SK-N-SH (cell line): ENCODE results near the gene FOXP2. TPM values are rescaled to one million over a fixed set of nuclear protein-coding genes. Genes with fewer than 3 reads are reported as not detected.

Source experiments
- CTCF ChIA-PET: fragments of 300-600, 350-600 bp; formaldehyde crosslinking; extraction: SDS; loops from one replicate; lab custom pipeline; 2021; lab: Yijun Ruan, JAX
- POLR2A ChIA-PET: fragments of 350-600 bp; sonication (Branson Sonifier 250); formaldehyde crosslinking; extraction: SDS; loops from one replicate; lab custom pipeline; 2020; ENCODE audit warnings: antibody characterized with exemption, inconsistent platforms; lab: Yijun Ruan, JAX
- DNase-seq: peaks from one replicate; pipeline ENCODE4 v3.0.0; 2012
- H2AFZ ChIP-seq: fragments of 200-600 bp; sonication (generic); 2 replicates; pipeline ENCODE4 v1.8.1; 2016; ENCODE audit warnings: antibody characterized with exemption, mild to moderate bottlenecking, low read depth
- H3F3A ChIP-seq: fragments of 200-600 bp; sonication (generic); replicated peaks from 2 replicates; pipeline ENCODE3; 2016; ENCODE audit warnings: antibody characterized with exemption, mild to moderate bottlenecking; ENCODE audit not compliant: insufficient read depth
- H3K27ac ChIP-seq, 2 experiments: fragments of 200-500 bp in 1 of 2; fragments of 200-600 bp in 1 of 2; sonication (Bioruptor generic) in 1 of 2; sonication (generic), shearing (Covaris generic) in 1 of 2; 2 replicates each; pipeline versions ENCODE4 v1.5.1 to v1.6.1; 2014 to 2016; ENCODE audit warnings: low read depth in 2 of 2, inconsistent platforms in 1 of 2, low read length in 1 of 2, mild to moderate bottlenecking in 1 of 2, mixed read lengths in 1 of 2
- H3K27me3 ChIP-seq: fragments of 200-600 bp; sonication (generic), shearing (Covaris generic); 2 replicates; pipeline ENCODE4 v1.6.1; 2016; ENCODE audit warnings: mixed run types; ENCODE audit not compliant: insufficient read depth
- H3K36me3 ChIP-seq, 2 experiments: fragments of 200-500 bp in 1 of 2; fragments of 200-600 bp in 1 of 2; sonication (Bioruptor generic) in 1 of 2; sonication (generic) in 1 of 2; replicated peaks in 1 of 2; 2 replicates each; pipeline versions ENCODE3 to v1.5.1; 2014 to 2016; ENCODE audit warnings: low read length in 1 of 2, mild to moderate bottlenecking in 1 of 2; ENCODE audit not compliant: insufficient read depth in 2 of 2, control insufficient read depth in 1 of 2
- H3K4me1 ChIP-seq, 2 experiments: fragments of 200-500 bp in 1 of 2; fragments of 200-600 bp in 1 of 2; sonication (Bioruptor generic) in 1 of 2; sonication (generic), shearing (Covaris generic) in 1 of 2; 2 replicates each; pipeline versions ENCODE4 v1.5.1 to v1.6.1; 2014 to 2016; ENCODE audit warnings: low read depth in 1 of 2, low read length in 1 of 2, mixed run types in 1 of 2; ENCODE audit not compliant: insufficient read depth in 2 of 2, control insufficient read depth in 1 of 2
- H3K4me2 ChIP-seq: fragments of 200-600 bp; sonication (generic), shearing (Covaris generic); 2 replicates; pipeline ENCODE4 v1.6.1; 2017; ENCODE audit warnings: mixed run types
- H3K4me3 ChIP-seq, 2 experiments: fragments of 200-500 bp in 1 of 2; fragments of 200-600 bp in 1 of 2; sonication (Bioruptor generic) in 1 of 2; sonication (generic), shearing (Covaris generic) in 1 of 2; 2 replicates each; pipeline versions ENCODE4 v1.5.1 to v1.8.1; 2014 to 2016; ENCODE audit warnings: low read depth in 2 of 2, inconsistent platforms in 1 of 2, low read length in 1 of 2, mild to moderate bottlenecking in 1 of 2, mixed read lengths in 1 of 2, moderate library complexity in 1 of 2
- H3K79me2 ChIP-seq: fragments of 200-600 bp; sonication (generic); 2 replicates; pipeline ENCODE4 v1.8.1; 2017; ENCODE audit warnings: mild to moderate bottlenecking; ENCODE audit not compliant: insufficient read depth
- H3K9ac ChIP-seq: fragments of 200-600 bp; sonication (generic); 2 replicates; pipeline ENCODE4 v1.6.1; 2017; ENCODE audit warnings: mixed run types
- H3K9me2 ChIP-seq: fragments of 200-600 bp; sonication (generic); 2 replicates; pipeline ENCODE4 v1.6.1; 2017; ENCODE audit warnings: mixed run types
- H3K9me3 ChIP-seq: fragments of 200-600 bp; sonication (generic); 2 replicates; pipeline ENCODE4 v1.6.1; 2017; ENCODE audit warnings: mixed run types, mild to moderate bottlenecking, moderate library complexity
- H4K20me1 ChIP-seq: fragments of 200-600 bp; sonication (generic); 2 replicates; pipeline ENCODE4 v1.6.1; 2017; ENCODE audit warnings: mild to moderate bottlenecking, mixed run types; ENCODE audit not compliant: insufficient read depth
- CTCF ChIP-seq: fragments of 200-600 bp; sonication (generic); IDR thresholded peaks from 2 replicates; pipeline ENCODE4 v1.6.1; 2017; ENCODE audit warnings: antibody characterized with exemption, mild to moderate bottlenecking, moderate library complexity
- ELF1 ChIP-seq: IDR thresholded peaks from 2 replicates; pipeline ENCODE4 v1.4.0; 2012
- FOSL2 ChIP-seq: IDR thresholded peaks from 2 replicates; pipeline ENCODE4 v1.4.0; 2012; ENCODE audit warnings: low read depth, mild to moderate bottlenecking, moderate library complexity, borderline replicate concordance
- JUND ChIP-seq: IDR thresholded peaks from 2 replicates; pipeline ENCODE4 v1.4.0; 2012
- MAX ChIP-seq: IDR thresholded peaks from 2 replicates; pipeline ENCODE4 v1.4.0; 2012; ENCODE audit warnings: low read depth
- POLR2AphosphoS5 ChIP-seq: IDR thresholded peaks from 2 replicates; pipeline ENCODE4 v1.6.1; 2012; ENCODE audit warnings: low read depth, low read length
- REST ChIP-seq: IDR thresholded peaks from 2 replicates; pipeline ENCODE4 v1.6.1; 2012; ENCODE audit warnings: mild to moderate bottlenecking, low read depth, low read length, moderate library complexity
- RXRA ChIP-seq: IDR thresholded peaks from 2 replicates; pipeline ENCODE4 v1.4.0; 2012; ENCODE audit warnings: low read depth, mild to moderate bottlenecking, borderline replicate concordance
- SMC3 ChIP-seq: IDR thresholded peaks from 2 replicates; pipeline ENCODE4 v1.6.1; 2012; ENCODE audit warnings: low read depth, low read length, improper control_type of control experiment
- USF1 ChIP-seq: IDR thresholded peaks from 2 replicates; pipeline ENCODE4 v1.4.0; 2012; ENCODE audit warnings: low read depth, borderline replicate concordance
- YY1 ChIP-seq: IDR thresholded peaks from 2 replicates; pipeline ENCODE4 v1.4.0; 2012; ENCODE audit warnings: low read depth, mild to moderate bottlenecking
- ZBTB33 ChIP-seq: IDR thresholded peaks from 2 replicates; pipeline ENCODE4 v1.4.0; 2012; ENCODE audit warnings: low read depth, borderline replicate concordance
- WGBS: methylation state at CpG from one replicate; pipeline ENCODE4 v1.1.6; 2017; ENCODE audit warnings: low lambda C conversion rate; 5-methylcytosine and 5-hydroxymethylcytosine counted together
- polyA plus RNA-seq, 3 experiments: library from polyadenylated mRNA; depleted of rRNA; stranded (reverse); fragments of >200 nt; gene quantifications; 2 replicates each; pipeline ENCODE4 v1.2.3, GENCODE V29; 2012

The FOXP2 gene
- polyA plus RNA-seq, 1 of the 3 experiments (the other 2 are of a cell fraction), result not detected

GRCh38 chr7:114468844-114469243 is 54.2 kb downstream of the FOXP2 start (continued):
- TF ChIP-seq POLR2AphosphoS5 (no peak), JUND (no peak), YY1 (no peak)

GRCh38 chr7:114472896-114473512 is 58.4 kb downstream of the FOXP2 start:
- no peak overlapping the region for H3K4me2 ChIP-seq
- POLR2A ChIA-PET, result no interaction called here

GRCh38 chr7:114478384-114478783 is 63.8 kb downstream of the FOXP2 start:
- H3K27me3 ChIP-seq, result no peaks in the 10 kb centered on the region
- no peak overlapping the region for H3K27ac ChIP-seq
- H3K9me2 ChIP-seq, result no peaks in the 10 kb centered on the region
- POLR2A ChIA-PET, result no interaction called here
- H3K9ac ChIP-seq, result no peak overlapping the region
- no peaks in the 10 kb centered on the region for H3K36me3 ChIP-seq
- no peaks in the 10 kb centered on the region for H3F3A ChIP-seq
- DNase-seq, result no peak
- no peaks in the 10 kb centered on the region for H4K20me1 ChIP-seq
- no peaks in the 10 kb centered on the region for H3K9me3 ChIP-seq
- no peaks in the 10 kb centered on the region for H3K79me2 ChIP-seq
- no peak overlapping the region for H2AFZ ChIP-seq
- no peak overlapping the region for H3K4me2 ChIP-seq
- H3K4me1 ChIP-seq, result no peaks in the 10 kb centered on the region
- CTCF ChIA-PET, result no interaction called here
- H3K4me3 ChIP-seq, result no peak overlapping the region
- TF ChIP-seq RXRA (no peak), CTCF (no peak), YY1 (no peak), USF1 (no peak), FOSL2 (no peak), ELF1 (no peak), SMC3 (no peak), ZBTB33 (no peak)

More at GRCh38 chr7:114472896-114473512, 58.4 kb downstream of the FOXP2 start:
- Histone ChIP-seq H3K79me2 (no peaks in the 10 kb centered on the region), H3K9me2 (no peaks in the 10 kb centered on the region), H3K36me3 (no peaks in the 10 kb centered on the region), H3K27me3 (no peaks in the 10 kb centered on the region), H3F3A (no peaks in the 10 kb centered on the region), H3K27ac (no peak overlapping the region), H3K9ac (no peak overlapping the region), H3K4me3 (no peak overlapping the region), H3K4me1 (no peaks in the 10 kb centered on the region), H2AFZ (no peak overlapping the region), H3K9me3 (no peaks in the 10 kb centered on the region), H4K20me1 (no peaks in the 10 kb centered on the region)
- CTCF ChIA-PET, result no interaction called here
- 14% methylated on average over 6 of the region's 6 CpGs for WGBS
- DNase-seq, result no peak
- no peak for TF ChIP-seq MAX
- TF ChIP-seq REST, result no peak
- no peak for TF ChIP-seq RXRA
